ENCODE data around the gene ZFYVE21.

The ZFYVE21 gene

GRCh38 chr14:103704708-103705107, 10.9 kb upstream of the ZFYVE21 start:
- ATAC-seq (replicated peaks) (no peak), DNase-seq (no peak)
- Mint-ChIP-seq H3K36me3 (ENCODE audit: insufficient read depth) (peaks cover 20% of the 10 kb centered on the region), H3K27ac (peak overlapping the region in 1 of 2 donors; percentile 44), H3K27me3 (no peaks in the 10 kb centered on the region), H3K9me3 (no peaks in the 10 kb centered on the region), H3K4me3 (no peak overlapping the region), H3K4me1 (ENCODE audit: low read depth in 2 of 2) (peaks cover 5 to 6% of the 10 kb centered on the region in 2 donors)

- ATAC-seq (replicated peaks), result no peak
- H3K27me3 Mint-ChIP-seq, result no peaks in the 10 kb centered on the region
- peak overlapping the region in 1 of 2 donors; percentile 44 for H3K27ac Mint-ChIP-seq
- H3K9me3 Mint-ChIP-seq, result no peaks in the 10 kb centered on the region
- no peak for DNase-seq
- H3K4me1 Mint-ChIP-seq (ENCODE audit: low read depth in 2 of 2), result peaks cover 5% of the 10 kb centered on the region in 2 donors
- no peak overlapping the region for H3K4me3 Mint-ChIP-seq
- H3K36me3 Mint-ChIP-seq (ENCODE audit: insufficient read depth), result peaks cover 17% of the 10 kb centered on the region
Measured at GRCh38 chr14:103705118-103705503, 10.5 kb upstream of the ZFYVE21 start.

- Mint-ChIP-seq H3K27me3 (no peaks in the 10 kb centered on the region), H3K9me3 (no peaks in the 10 kb centered on the region), H3K4me1 (ENCODE audit: low read depth in 2 of 2) (peaks cover 5% of the 10 kb centered on the region in 2 donors), H3K27ac (peak overlapping the region in 1 of 2 donors; percentile 44), H3K4me3 (no peak overlapping the region), H3K36me3 (ENCODE audit: insufficient read depth) (peaks cover 14% of the 10 kb centered on the region)
- no peak for DNase-seq
- ATAC-seq (replicated peaks), result no peak
Measured at GRCh38 chr14:103705504-103706284, 9.9 kb upstream of the ZFYVE21 start.

- Mint-ChIP-seq H3K4me1 (ENCODE audit: low read depth in 2 of 2) (peaks cover 5% of the 10 kb centered on the region in 2 donors), H3K27me3 (no peaks in the 10 kb centered on the region), H3K36me3 (ENCODE audit: insufficient read depth) (peaks cover 14% of the 10 kb centered on the region), H3K9me3 (no peaks in the 10 kb centered on the region), H3K4me3 (no peak overlapping the region), H3K27ac (no peak overlapping the region)
- ATAC-seq (replicated peaks) (no peak), DNase-seq (no peak)
Measured at GRCh38 chr14:103706551-103707328, 8.9 kb upstream of the ZFYVE21 start.

GRCh38 chr14:103707329-103708263, 8.0 kb upstream of the ZFYVE21 start:
- no peak for DNase-seq
- Mint-ChIP-seq H3K9me3 (no peaks in the 10 kb centered on the region), H3K36me3 (ENCODE audit: insufficient read depth) (peaks cover 11% of the 10 kb centered on the region), H3K4me1 (ENCODE audit: low read depth in 2 of 2) (peaks cover 5% of the 10 kb centered on the region in 2 donors), H3K4me3 (no peak overlapping the region), H3K27me3 (no peaks in the 10 kb centered on the region), H3K27ac (no peak overlapping the region)
- no peak for ATAC-seq (replicated peaks)

GRCh38 chr14:103708750-103709187, 6.8 kb upstream of the ZFYVE21 start:
- Mint-ChIP-seq H3K4me1 (ENCODE audit: low read depth in 2 of 2) (peaks cover 3 to 8% of the 10 kb centered on the region in 2 donors), H3K9me3 (no peaks in the 10 kb centered on the region), H3K4me3 (no peak overlapping the region), H3K36me3 (ENCODE audit: insufficient read depth) (peaks cover 7% of the 10 kb centered on the region), H3K27me3 (no peaks in the 10 kb centered on the region), H3K27ac (no peak overlapping the region)
- ATAC-seq (replicated peaks) (no peak), DNase-seq (no peak)

GRCh38 chr14:103709814-103710213, 5.8 kb upstream of the ZFYVE21 start:
- Mint-ChIP-seq H3K9me3 (no peaks in the 10 kb centered on the region), H3K27ac (no peak overlapping the region), H3K27me3 (no peaks in the 10 kb centered on the region), H3K4me1 (ENCODE audit: low read depth in 2 of 2) (peaks cover 9 to 10% of the 10 kb centered on the region in 2 donors), H3K4me3 (peak overlapping the region in 1 of 2 donors; percentile 22), H3K36me3 (ENCODE audit: insufficient read depth) (peaks cover under 1% of the 10 kb centered on the region)
- ATAC-seq (replicated peaks), result no peak
- DNase-seq, result no peak

- DNase-seq, result no peak
- Mint-ChIP-seq H3K27me3 (no peaks in the 10 kb centered on the region), H3K4me3 (no peak overlapping the region), H3K4me1 (ENCODE audit: low read depth in 2 of 2) (peaks cover 13 to 14% of the 10 kb centered on the region in 2 donors), H3K9me3 (no peaks in the 10 kb centered on the region), H3K36me3 (ENCODE audit: insufficient read depth) (peaks cover 5% of the 10 kb centered on the region), H3K27ac (peak overlapping the region; percentile 17 to 54)
- no peak for ATAC-seq (replicated peaks)
Measured at GRCh38 chr14:103710771-103711377, 4.7 kb upstream of the ZFYVE21 start.

- ATAC-seq (replicated peaks) (no peak), DNase-seq (no peak)
- Mint-ChIP-seq H3K27me3 (no peaks in the 10 kb centered on the region), H3K4me3 (no peak overlapping the region), H3K27ac (peak overlapping the region; percentile 17 to 54), H3K36me3 (ENCODE audit: insufficient read depth) (peaks cover 5% of the 10 kb centered on the region), H3K4me1 (ENCODE audit: low read depth in 2 of 2) (peaks cover 14 to 16% of the 10 kb centered on the region in 2 donors), H3K9me3 (no peaks in the 10 kb centered on the region)
Measured at GRCh38 chr14:103711516-103712431, 3.8 kb upstream of the ZFYVE21 start.

GRCh38 chr14:103712633-103713247, 2.9 kb upstream of the ZFYVE21 start:
- no peaks in the 10 kb centered on the region for H3K9me3 Mint-ChIP-seq
- DNase-seq, result no peak
- H3K27me3 Mint-ChIP-seq, result no peaks in the 10 kb centered on the region
- no peak for ATAC-seq (replicated peaks)
- H3K4me3 Mint-ChIP-seq, result no peak overlapping the region
- peak overlapping the region in 1 of 2 donors; percentile 79 for H3K27ac Mint-ChIP-seq
- H3K36me3 Mint-ChIP-seq (ENCODE audit: insufficient read depth), result peaks cover 5% of the 10 kb centered on the region
- peaks cover 17 to 24% of the 10 kb centered on the region in 2 donors for H3K4me1 Mint-ChIP-seq (ENCODE audit: low read depth in 2 of 2)

GRCh38 chr14:103713304-103714062, 2.1 kb upstream of the ZFYVE21 start:
- peak overlapping the region; percentile 88 to 93 for H3K4me3 Mint-ChIP-seq
- no peaks in the 10 kb centered on the region for H3K27me3 Mint-ChIP-seq
- no peaks in the 10 kb centered on the region for H3K9me3 Mint-ChIP-seq
- H3K27ac Mint-ChIP-seq, result peak overlapping the region in 1 of 2 donors; percentile 92
- DNase-seq (no peak), ATAC-seq (replicated peaks) (no peak)
- H3K4me1 Mint-ChIP-seq (ENCODE audit: low read depth in 2 of 2), result peaks cover 23 to 27% of the 10 kb centered on the region in 2 donors
- H3K36me3 Mint-ChIP-seq (ENCODE audit: insufficient read depth), result peaks cover 5% of the 10 kb centered on the region

All from effector memory CD8-positive, alpha-beta T cell (primary cell).